Cerebellar cortex (tissue), 1 donor: ENCODE results near the gene UTF1.

Experiments used
- DNase-seq: peaks from one replicate; pipeline ENCODE4 v3.0.0-alpha.2; 2015; ENCODE audit warnings: low spot score

The UTF1 gene

GRCh38 chr10:133279326-133280226 lies 49.6 kb downstream of the UTF1 start:
- DNase-seq = no peak

- DNase-seq = no peak
Measured at GRCh38 chr10:133280391-133281059, 50.5 kb downstream of the UTF1 start.

DNA sequence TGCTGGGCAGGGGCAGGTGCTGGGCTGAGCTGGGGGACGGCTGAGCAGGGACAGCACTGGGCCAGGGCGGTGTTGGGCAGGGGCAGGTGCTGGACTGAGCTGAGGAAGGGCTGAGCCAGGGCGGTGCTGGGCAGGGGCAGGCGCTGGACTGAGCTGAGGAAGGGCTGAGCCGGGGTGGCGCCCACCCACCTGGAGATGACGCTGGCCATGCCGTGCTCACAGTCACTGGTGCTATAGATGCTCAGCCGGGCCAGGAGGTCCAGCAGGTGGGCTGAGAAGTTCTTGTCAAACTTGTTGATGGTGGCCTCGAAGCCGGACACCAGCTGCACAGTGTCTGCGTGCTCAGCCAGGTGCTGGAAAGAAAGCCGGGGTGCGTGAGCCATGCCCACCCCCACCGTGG lies 51.1 kb downstream of the UTF1 start:
- DNase-seq = no peak
